H9 (cell line): Measurements from ENCODE around the gene SARNP. TPM values are rescaled to one million over a fixed set of nuclear protein-coding genes. Genes with fewer than 3 reads are reported as not detected.

Experiments
- DNase-seq: peaks from one replicate; pipeline ENCODE4 v3.0.0-alpha.2; 2017
- H2AFZ ChIP-seq: one replicate; pipeline ENCODE4 v1.6.1; 2013; ENCODE audit warnings: mild to moderate bottlenecking, low read length, control low read depth, moderate library complexity
- H2AK5ac ChIP-seq: 2 replicates; pipeline ENCODE4 v1.6.1; 2013; ENCODE audit warnings: low read length, control low read depth, mixed read lengths; ENCODE audit not compliant: insufficient read length
- H2BK120ac ChIP-seq: one replicate; pipeline ENCODE4 v1.6.1; 2013; ENCODE audit warnings: low read depth, mild to moderate bottlenecking, low read length, control low read depth, inconsistent platforms; ENCODE audit not compliant: poor library complexity, severe bottlenecking
- H2BK12ac ChIP-seq: 2 replicates; pipeline ENCODE4 v1.6.1; 2013; ENCODE audit warnings: low read length, control low read depth, mixed read lengths, low read depth; ENCODE audit not compliant: insufficient read length
- H2BK15ac ChIP-seq: 2 replicates; pipeline ENCODE4 v1.6.1; 2013; ENCODE audit warnings: low read depth, low read length, control low read depth
- H2BK20ac ChIP-seq: one replicate; pipeline ENCODE4 v1.6.1; 2013; ENCODE audit warnings: low read depth, mild to moderate bottlenecking, low read length, control low read depth, inconsistent platforms; ENCODE audit not compliant: poor library complexity, severe bottlenecking
- H2BK5ac ChIP-seq: 2 replicates; pipeline ENCODE4 v1.6.1; 2013; ENCODE audit warnings: low read length, control low read depth, mixed read lengths; ENCODE audit not compliant: insufficient read length
- H3K14ac ChIP-seq: 2 replicates; pipeline ENCODE4 v1.6.1; 2013; ENCODE audit warnings: low read length, control low read depth; ENCODE audit not compliant: insufficient read depth
- H3K18ac ChIP-seq: 2 replicates; pipeline ENCODE4 v1.6.1; 2013; ENCODE audit warnings: low read depth, mild to moderate bottlenecking, mixed read lengths, low read length, control low read depth; ENCODE audit not compliant: insufficient read length
- H3K23ac ChIP-seq: 2 replicates; pipeline ENCODE4 v1.6.1; 2013; ENCODE audit warnings: low read length, control low read depth, mixed read lengths, low read depth; ENCODE audit not compliant: insufficient read length
- H3K23me2 ChIP-seq: 2 replicates; pipeline ENCODE4 v1.6.1; 2013; ENCODE audit warnings: low read depth, mild to moderate bottlenecking, mixed read lengths, low read length, control low read depth; ENCODE audit not compliant: insufficient read length, poor library complexity, severe bottlenecking
- H3K27ac ChIP-seq: 2 replicates; pipeline ENCODE4 v1.5.1; 2013; ENCODE audit warnings: low read length, control low read depth, mixed read lengths, low read depth; ENCODE audit not compliant: insufficient read length
- H3K27me3 ChIP-seq: 2 replicates; pipeline ENCODE4 v1.6.1; 2013; ENCODE audit warnings: low read length, control low read depth, inconsistent platforms; ENCODE audit not compliant: insufficient read depth
- H3K4ac ChIP-seq: 2 replicates; pipeline ENCODE4 v1.6.1; 2013; ENCODE audit warnings: low read depth, mild to moderate bottlenecking, control low read depth, inconsistent platforms, low read length, moderate library complexity
- H3K4me1 ChIP-seq: 2 replicates; pipeline ENCODE4 v1.6.1; 2013; ENCODE audit warnings: low read length, control low read depth, inconsistent platforms; ENCODE audit not compliant: insufficient read depth
- H3K4me2 ChIP-seq: 2 replicates; pipeline ENCODE4 v1.6.1; 2013; ENCODE audit warnings: low read length, control low read depth, mixed read lengths; ENCODE audit not compliant: insufficient read length, insufficient read depth
- H3K56ac ChIP-seq: 2 replicates; pipeline ENCODE4 v1.6.1; 2013; ENCODE audit warnings: low read depth, mild to moderate bottlenecking, mixed read lengths, low read length, control low read depth; ENCODE audit not compliant: insufficient read length
- H3K79me1 ChIP-seq: 2 replicates; pipeline ENCODE4 v1.6.1; 2013; ENCODE audit warnings: low read depth, mild to moderate bottlenecking, moderate library complexity, low read length, control low read depth, inconsistent platforms; ENCODE audit not compliant: insufficient read depth, poor library complexity, severe bottlenecking
- H3K79me2 ChIP-seq: 2 replicates; pipeline ENCODE4 v1.6.1; 2013; ENCODE audit warnings: low read length, control low read depth, inconsistent platforms; ENCODE audit not compliant: insufficient read depth
- H3K9ac ChIP-seq: 2 replicates; pipeline ENCODE4 v1.6.1; 2013; ENCODE audit warnings: low read length, control low read depth, mixed read lengths; ENCODE audit not compliant: insufficient read length; ENCODE audit errors: extremely low read depth
- H3K9me3 ChIP-seq: one replicate; pipeline ENCODE4 v1.6.1; 2013; ENCODE audit warnings: low read depth, low read length, inconsistent platforms; ENCODE audit not compliant: control insufficient read depth
- H3T11ph ChIP-seq: one replicate; pipeline ENCODE4 v1.6.1; 2013; ENCODE audit warnings: mild to moderate bottlenecking, low read length, control low read depth, inconsistent platforms
- H4K20me1 ChIP-seq: one replicate; pipeline ENCODE4 v1.6.1; 2013; ENCODE audit not compliant: control insufficient read depth, insufficient read length, insufficient read depth
- H4K5ac ChIP-seq: 2 replicates; pipeline ENCODE4 v1.6.1; 2013; ENCODE audit warnings: low read depth, mild to moderate bottlenecking, mixed read lengths, low read length, control low read depth; ENCODE audit not compliant: insufficient read length
- H4K8ac ChIP-seq: replicated peaks from 2 replicates; pipeline ENCODE4 v1.6.1; 2013; ENCODE audit warnings: low read length, control low read depth, mixed read lengths, low read depth; ENCODE audit not compliant: insufficient read length
- H4K91ac ChIP-seq: 2 replicates; pipeline ENCODE4 v1.6.1; 2013; ENCODE audit warnings: low read depth, mild to moderate bottlenecking, moderate library complexity, mixed read lengths, low read length, control low read depth; ENCODE audit not compliant: insufficient read length
- H3K27ac Mint-ChIP-seq, 3 experiments: 2 replicates in 2 of 3; 3 replicates in 1 of 3; pipeline ENCODE4 v1.8.0; 2020 to 2021; ENCODE audit warnings: mixed read lengths in 3 of 3, mild to moderate bottlenecking in 1 of 3, moderate library complexity in 1 of 3
- H3K27me3 Mint-ChIP-seq: 2 replicates; pipeline ENCODE4 v1.8.0; 2021; ENCODE audit warnings: low read depth, mild to moderate bottlenecking, moderate library complexity, mixed read lengths
- H3K36me3 Mint-ChIP-seq, 3 experiments: 2 replicates in 2 of 3; 3 replicates in 1 of 3; pipeline ENCODE4 v1.8.0; 2020 to 2021; ENCODE audit warnings: low read depth in 3 of 3, mixed read lengths in 3 of 3; ENCODE audit not compliant: insufficient read depth in 1 of 3
- H3K4me1 Mint-ChIP-seq, 2 experiments: 2 replicates each; pipeline ENCODE4 v1.8.0; 2020; ENCODE audit warnings: mixed read lengths in 2 of 2
- H3K4me3 Mint-ChIP-seq, 2 experiments: 2 replicates in 1 of 2; 3 replicates in 1 of 2; pipeline ENCODE4 v1.8.0; 2020 to 2021; ENCODE audit warnings: mild to moderate bottlenecking in 2 of 2, mixed read lengths in 2 of 2, moderate library complexity in 1 of 2
- H3K9me3 Mint-ChIP-seq, 2 experiments: 2 replicates in 1 of 2; 3 replicates in 1 of 2; pipeline ENCODE4 v1.8.0; 2020; ENCODE audit warnings: mild to moderate bottlenecking in 2 of 2, mixed read lengths in 2 of 2, moderate library complexity in 1 of 2
- CTCF ChIP-seq: fragments of 200-600 bp; sonication (generic); conservative IDR thresholded peaks from 3 replicates; pipeline ENCODE4 v1.8.0; 2021; ENCODE audit warnings: antibody characterized with exemption, mild to moderate bottlenecking
- WGBS: extraction: QIAGEN DNeasy Blood & Tissue Kit; methylation state at CpG from one replicate; pipeline ENCODE4 v1.1.7; 2013; ENCODE audit warnings: missing lambda C conversion rate, low lambda C conversion rate, mixed read lengths; ENCODE audit not compliant: insufficient read length; ENCODE audit errors: extremely low coverage; 5-methylcytosine and 5-hydroxymethylcytosine counted together
- total RNA-seq: library from RNA; stranded (reverse); gene quantifications from 2 replicates; pipeline ENCODE4 v1.2.1, GENCODE V29; 2021

SARNP gene
- total RNA-seq, 1 experiment from 2014 or later: 127 TPM

GRCh38 chr12:55726971-55727370 is 90.6 kb downstream of the SARNP start:
- no CpG with 5 or more reads among the region's 10 CpGs for WGBS
- peak overlapping the region in 2 of 3 experiments; percentile 51 to 80; a peak in 1 of 7 replicates for H3K27ac Mint-ChIP-seq
- TF ChIP-seq CTCF: no peak

More at GRCh38 chr12:55726971-55727370, 90.6 kb downstream of the SARNP start:
- H3K4me3 Mint-ChIP-seq: peak overlapping the region; percentile 89 to 93
- Histone ChIP-seq H3K27ac (no peak overlapping the region), H3K23me2 (peaks cover 14% of the 10 kb centered on the region), H3K27me3 (no peaks in the 10 kb centered on the region), H3K79me1 (peaks cover 7% of the 10 kb centered on the region), H2BK20ac (no peak overlapping the region), H4K5ac (no peak overlapping the region), H3K18ac (no peak overlapping the region), H2AFZ (no peak overlapping the region), H4K8ac (no peak overlapping the region), H4K20me1 (no peaks in the 10 kb centered on the region), H3K56ac (no peak overlapping the region), H2BK12ac (no peak overlapping the region), H3K9ac (no peak overlapping the region), H3K4me1 (peaks cover 3% of the 10 kb centered on the region; the same call in 1 of the 2 replicates), H3K4ac (no peak overlapping the region), H4K91ac (no peak overlapping the region), H3K9me3 (no peaks in the 10 kb centered on the region), H2BK15ac (no peak overlapping the region), H2BK5ac (no peak overlapping the region), H3K79me2 (peaks cover 7% of the 10 kb centered on the region; the same call in 1 of the 2 replicates), H3K14ac (no peak overlapping the region; the same call in 1 of the 2 replicates), H2BK120ac (no peak overlapping the region), H2AK5ac (no peak overlapping the region), H3K4me2 (peak overlapping the region; percentile 83), H3K23ac (no peak overlapping the region), H3T11ph (no peak overlapping the region)
- DNase-seq: peak; percentile 38
- H3K4me1 Mint-ChIP-seq: peaks cover 33 to 38% of the 10 kb centered on the region in 2 experiments
- no peaks in the 10 kb centered on the region; the same call in 1 of the 2 replicates for H3K27me3 Mint-ChIP-seq
- H3K36me3 Mint-ChIP-seq: peaks cover 21 to 46% (median 46%) of the 10 kb centered on the region in 3 experiments; a peak in 6 of 7 replicates
- no peaks in the 10 kb centered on the region; a peak in 1 of 5 replicates for H3K9me3 Mint-ChIP-seq
